Measurements from ENCODE around the gene GPATCH2L.

Gene GPATCH2L

DNA sequence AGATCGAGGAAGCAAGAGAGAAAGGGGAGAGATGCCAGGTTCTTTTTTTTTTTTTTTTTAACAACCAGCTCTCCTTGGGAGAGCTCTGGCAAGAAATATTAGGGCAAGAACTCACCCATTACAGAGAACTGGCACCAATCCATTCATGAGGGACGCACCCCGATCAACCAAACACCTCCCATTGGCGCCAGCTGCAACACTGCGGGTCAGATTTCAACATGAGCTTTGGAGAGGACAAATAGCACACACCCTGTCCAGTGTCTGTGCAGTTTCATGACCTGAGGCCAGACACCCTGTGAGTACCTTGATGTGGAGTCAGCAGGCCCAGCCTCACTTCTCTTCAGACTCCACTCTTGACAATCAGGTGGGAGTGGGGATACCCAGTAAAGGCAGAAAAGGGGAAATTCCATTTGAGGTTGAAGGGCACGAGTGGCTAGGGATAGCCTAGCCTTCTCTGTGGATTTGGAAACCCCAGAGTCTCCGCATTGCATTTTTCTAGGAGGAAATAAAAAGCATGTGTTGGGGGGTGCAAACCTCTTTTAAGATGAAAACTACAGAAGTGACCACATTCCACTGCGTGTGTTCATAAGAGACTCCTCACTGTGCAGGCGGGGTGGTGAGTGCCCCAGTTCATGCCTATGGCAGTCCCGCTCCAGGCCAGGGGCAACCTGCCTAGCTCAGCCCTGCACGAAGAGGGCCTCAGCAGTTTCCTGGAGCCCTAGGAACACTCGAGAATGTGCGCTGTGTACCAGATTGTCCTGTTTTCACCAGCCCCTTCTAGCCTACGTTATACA lies 42.4 kb upstream of the GPATCH2L start:
- TF ChIP-seq EZH2phosphoT487 (IDR thresholded peaks at IDR 0.05; ENCODE audit: borderline replicate concordance, low read length): no peak
- TF ChIP-seq, protein P1, sequence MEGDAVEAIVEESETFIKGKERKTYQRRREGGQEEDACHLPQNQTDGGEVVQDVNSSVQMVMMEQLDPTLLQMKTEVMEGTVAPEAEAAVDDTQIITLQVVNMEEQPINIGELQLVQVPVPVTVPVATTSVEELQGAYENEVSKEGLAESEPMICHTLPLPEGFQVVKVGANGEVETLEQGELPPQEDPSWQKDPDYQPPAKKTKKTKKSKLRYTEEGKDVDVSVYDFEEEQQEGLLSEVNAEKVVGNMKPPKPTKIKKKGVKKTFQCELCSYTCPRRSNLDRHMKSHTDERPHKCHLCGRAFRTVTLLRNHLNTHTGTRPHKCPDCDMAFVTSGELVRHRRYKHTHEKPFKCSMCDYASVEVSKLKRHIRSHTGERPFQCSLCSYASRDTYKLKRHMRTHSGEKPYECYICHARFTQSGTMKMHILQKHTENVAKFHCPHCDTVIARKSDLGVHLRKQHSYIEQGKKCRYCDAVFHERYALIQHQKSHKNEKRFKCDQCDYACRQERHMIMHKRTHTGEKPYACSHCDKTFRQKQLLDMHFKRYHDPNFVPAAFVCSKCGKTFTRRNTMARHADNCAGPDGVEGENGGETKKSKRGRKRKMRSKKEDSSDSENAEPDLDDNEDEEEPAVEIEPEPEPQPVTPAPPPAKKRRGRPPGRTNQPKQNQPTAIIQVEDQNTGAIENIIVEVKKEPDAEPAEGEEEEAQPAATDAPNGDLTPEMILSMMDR (IDR thresholded peaks at IDR 0.05; ENCODE audit: low read depth, low read length, poor library complexity, severe bottlenecking): no peak
- H3K9me3 ChIP-seq (ENCODE audit: control insufficient read depth, insufficient read depth, low read length): no peaks in the 10 kb centered on the region
- no peaks in the 10 kb centered on the region for H3K79me2 ChIP-seq (ENCODE audit: control insufficient read depth, low read length)
- no peaks in the 10 kb centered on the region for H3K27me3 ChIP-seq (ENCODE audit: control insufficient read depth, low read length)
- H3K4me1 ChIP-seq (ENCODE audit: control insufficient read depth, low read length): no peaks in the 10 kb centered on the region
- H4K20me1 ChIP-seq (ENCODE audit: control insufficient read depth, insufficient read depth, low read depth, low read length): no peaks in the 10 kb centered on the region
- H3K9me2 ChIP-seq (replicated peaks; ENCODE audit: control insufficient read depth, low read length): no peaks in the 10 kb centered on the region
- no peak overlapping the region for H3K27ac ChIP-seq (ENCODE audit: low read depth, low read length)
- no peak overlapping the region for H3K4me2 ChIP-seq (ENCODE audit: low read length)
- no peak overlapping the region for H3K4me3 ChIP-seq (ENCODE audit: low read length)
- no peaks in the 10 kb centered on the region for H3F3A ChIP-seq (ENCODE audit: control insufficient read depth, insufficient read depth)
- H3K36me3 ChIP-seq (ENCODE audit: control insufficient read depth, low read length): no peaks in the 10 kb centered on the region

DNA sequence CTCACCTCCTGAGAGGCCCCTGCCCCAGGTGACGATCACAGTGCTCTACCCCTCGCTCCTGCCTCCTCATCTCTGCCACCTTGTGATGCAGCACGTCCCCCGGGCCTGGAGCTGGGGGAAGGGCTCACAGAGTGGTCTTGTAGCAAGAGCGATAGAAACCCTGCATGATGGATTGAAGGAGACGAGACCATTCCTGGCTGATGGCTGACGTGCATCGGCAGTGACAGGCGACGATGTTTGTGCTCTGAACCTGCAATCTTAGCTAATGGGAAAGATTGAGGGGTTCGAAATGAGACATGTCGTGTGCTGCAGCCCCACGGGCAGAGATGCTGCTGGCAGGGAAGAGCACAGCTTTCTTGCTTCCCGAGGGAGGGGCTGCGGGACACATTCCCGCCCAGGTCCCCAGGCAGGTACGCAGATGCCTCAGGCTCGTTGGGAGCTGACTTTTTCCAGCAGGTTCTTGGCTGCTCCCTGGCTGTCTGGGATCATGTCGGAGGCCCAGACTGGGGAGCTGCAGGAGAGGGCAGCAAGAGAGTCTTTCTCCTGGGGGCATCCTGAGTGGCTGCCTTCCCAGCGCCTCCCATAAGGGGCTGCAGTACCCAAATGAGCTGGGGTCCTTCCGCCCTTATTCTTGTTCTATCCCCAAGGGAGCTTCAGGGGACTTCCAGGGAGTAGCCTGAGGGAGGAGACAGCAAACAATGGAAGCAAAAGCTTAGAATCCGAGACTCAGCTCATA lies 38.7 kb upstream of the GPATCH2L start:
- no peaks in the 10 kb centered on the region for H3K79me2 ChIP-seq (ENCODE audit: control insufficient read depth, low read length)
- no peaks in the 10 kb centered on the region for H3K4me1 ChIP-seq (ENCODE audit: control insufficient read depth, low read length)
- no peaks in the 10 kb centered on the region for H4K20me1 ChIP-seq (ENCODE audit: control insufficient read depth, insufficient read depth, low read depth, low read length)
- no peak overlapping the region for H3K4me2 ChIP-seq (ENCODE audit: low read length)
- TF ChIP-seq, protein P1 (IDR thresholded peaks at IDR 0.05; ENCODE audit: low read depth, low read length, poor library complexity, severe bottlenecking): no peak
- no peak for TF ChIP-seq EZH2phosphoT487 (IDR thresholded peaks at IDR 0.05; ENCODE audit: borderline replicate concordance, low read length)
- H3K36me3 ChIP-seq (ENCODE audit: control insufficient read depth, low read length): no peaks in the 10 kb centered on the region
- no peaks in the 10 kb centered on the region for H3K9me2 ChIP-seq (replicated peaks; ENCODE audit: control insufficient read depth, low read length)
- H3F3A ChIP-seq (ENCODE audit: control insufficient read depth, insufficient read depth): no peaks in the 10 kb centered on the region
- no peaks in the 10 kb centered on the region for H3K9me3 ChIP-seq (ENCODE audit: control insufficient read depth, insufficient read depth, low read length)
- H3K4me3 ChIP-seq (ENCODE audit: low read length): no peak overlapping the region
- H3K27ac ChIP-seq (ENCODE audit: low read depth, low read length): no peak overlapping the region
- no peaks in the 10 kb centered on the region for H3K27me3 ChIP-seq (ENCODE audit: control insufficient read depth, low read length)

DNA sequence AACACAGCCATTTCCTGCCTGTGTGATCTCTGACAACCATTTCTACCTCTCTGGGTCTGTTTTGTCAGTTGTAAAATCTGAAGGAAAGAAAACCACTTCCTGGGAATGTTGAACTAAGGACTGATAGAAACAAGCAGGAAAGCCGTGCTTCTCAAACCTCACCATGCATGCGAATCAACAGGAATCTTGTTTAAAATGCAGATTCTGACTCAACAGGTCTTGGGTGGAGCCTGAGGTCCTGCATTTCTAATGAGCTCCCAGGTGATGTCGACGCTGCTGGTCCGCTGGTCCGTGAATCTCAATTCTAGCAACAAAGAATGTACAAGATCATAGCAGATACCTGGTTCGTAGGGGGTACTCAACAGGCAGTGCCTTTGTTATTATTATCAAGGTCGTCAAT lies 38.0 kb upstream of the GPATCH2L start:
- Histone ChIP-seq H3K36me3 (ENCODE audit: control insufficient read depth, low read length) (no peaks in the 10 kb centered on the region), H3F3A (ENCODE audit: control insufficient read depth, insufficient read depth) (no peaks in the 10 kb centered on the region), H4K20me1 (ENCODE audit: control insufficient read depth, insufficient read depth, low read depth, low read length) (no peaks in the 10 kb centered on the region), H3K27ac (ENCODE audit: low read depth, low read length) (no peak overlapping the region), H3K9me2 (replicated peaks; ENCODE audit: control insufficient read depth, low read length) (no peaks in the 10 kb centered on the region), H3K4me3 (ENCODE audit: low read length) (no peak overlapping the region), H3K27me3 (ENCODE audit: control insufficient read depth, low read length) (no peaks in the 10 kb centered on the region), H3K4me1 (ENCODE audit: control insufficient read depth, low read length) (no peaks in the 10 kb centered on the region), H3K9me3 (ENCODE audit: control insufficient read depth, insufficient read depth, low read length) (no peaks in the 10 kb centered on the region), H3K4me2 (ENCODE audit: low read length) (no peak overlapping the region), H3K79me2 (ENCODE audit: control insufficient read depth, low read length) (no peaks in the 10 kb centered on the region)
- TF ChIP-seq, protein P1 (IDR thresholded peaks at IDR 0.05; ENCODE audit: low read depth, low read length, poor library complexity, severe bottlenecking): no peak
- TF ChIP-seq EZH2phosphoT487 (IDR thresholded peaks at IDR 0.05; ENCODE audit: borderline replicate concordance, low read length): no peak
